Hypothalamus (tissue), 51 donors: ENCODE measurements around the gene ZSCAN22.
"Not testable (repeated sequence)": the region's sequence is repeated elsewhere in the genome, so short reads cannot be mapped to it uniquely, and the experiment has no call there.

Source experiments
- DNase-seq, 51 donors: peaks; one replicate each; lab custom pipeline; 2025; lab: John Stamatoyannopoulos, UW

The ZSCAN22 gene

DNA sequence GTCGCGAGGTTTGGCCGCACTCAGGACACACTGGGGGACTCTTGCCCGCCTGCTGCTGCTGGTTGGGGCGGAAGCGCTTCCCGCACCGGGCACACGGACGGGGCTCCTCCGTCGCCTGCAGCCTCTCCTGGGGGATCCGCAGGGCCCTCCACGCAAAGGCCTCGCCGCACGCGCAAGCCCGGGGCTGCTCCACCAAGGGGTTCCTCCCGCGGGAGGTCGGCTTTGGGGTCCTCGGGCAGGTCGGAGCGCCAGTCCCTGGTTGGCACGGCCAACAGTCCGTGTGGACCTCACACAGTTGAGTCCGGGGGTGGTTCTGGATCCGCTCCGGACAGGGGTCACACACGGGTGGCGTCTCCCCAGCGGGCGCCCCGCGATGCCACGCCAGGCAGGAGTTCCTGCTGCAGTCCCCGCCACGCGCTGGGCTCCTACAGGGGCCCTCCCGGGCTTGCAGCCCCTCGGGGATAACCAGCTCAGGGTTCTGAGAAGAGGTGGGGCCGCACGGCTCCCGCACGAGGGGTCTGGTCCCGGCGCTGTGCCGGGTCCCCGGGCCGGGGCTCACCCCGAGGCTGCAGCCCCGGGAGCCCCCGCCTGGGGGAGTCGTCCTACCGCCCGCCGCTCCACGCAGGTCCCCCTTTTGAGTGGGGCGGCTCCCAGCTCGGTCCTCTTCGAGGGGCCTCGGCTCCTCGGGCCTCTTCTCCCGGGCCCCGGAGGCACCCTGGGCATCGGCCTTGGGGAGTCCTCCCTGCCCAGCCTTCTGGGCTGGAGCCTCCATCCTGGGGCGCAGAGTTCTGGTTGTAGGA is 42.0 kb downstream of the ZSCAN22 start:
- no peak for DNase-seq

DNA sequence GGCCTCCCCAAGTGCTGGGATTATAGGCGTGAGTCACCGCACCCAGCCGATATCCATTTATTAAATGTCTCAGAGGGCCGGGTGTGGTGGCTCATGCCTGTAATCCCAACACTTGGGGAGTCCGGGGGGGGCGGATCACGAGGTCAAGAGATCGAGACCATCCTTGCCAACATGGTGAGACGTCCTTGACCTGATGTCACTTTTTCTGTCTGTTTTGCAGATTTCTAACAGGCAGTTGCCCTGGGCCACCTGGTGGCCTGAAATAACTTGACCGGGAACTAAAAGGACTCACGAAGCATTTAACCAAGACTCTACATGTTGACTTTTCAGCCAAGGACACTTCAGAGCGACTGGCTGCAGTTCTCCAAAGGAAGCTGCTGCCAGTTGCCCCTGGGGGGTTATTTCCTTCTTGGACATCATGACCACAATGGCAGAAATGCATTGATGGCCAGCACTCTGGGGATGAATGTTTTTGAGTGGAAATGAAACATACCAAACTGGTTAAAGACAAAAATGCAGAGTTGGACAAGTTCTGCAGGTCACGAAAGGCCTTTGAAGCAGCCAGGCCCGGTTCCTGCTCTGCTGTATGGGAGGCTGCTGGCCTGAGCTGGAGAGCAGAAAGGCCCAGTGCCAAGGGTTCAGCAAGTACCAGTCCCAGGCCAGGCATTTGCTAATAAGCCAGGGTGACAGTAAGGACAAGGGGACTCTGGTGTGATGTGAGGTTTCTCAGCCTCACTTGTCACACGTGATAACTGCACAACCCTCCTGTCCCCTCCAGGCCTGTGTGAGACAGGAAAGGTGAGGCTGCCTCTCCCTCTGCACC is 45.7 kb downstream of the ZSCAN22 start:
- DNase-seq: peak in 5 of 51 donors; percentile 7 to 27 (median 18)

GRCh38 chr19:58374200-58374599 is 47.4 kb downstream of the ZSCAN22 start:
- no peak for DNase-seq

DNA sequence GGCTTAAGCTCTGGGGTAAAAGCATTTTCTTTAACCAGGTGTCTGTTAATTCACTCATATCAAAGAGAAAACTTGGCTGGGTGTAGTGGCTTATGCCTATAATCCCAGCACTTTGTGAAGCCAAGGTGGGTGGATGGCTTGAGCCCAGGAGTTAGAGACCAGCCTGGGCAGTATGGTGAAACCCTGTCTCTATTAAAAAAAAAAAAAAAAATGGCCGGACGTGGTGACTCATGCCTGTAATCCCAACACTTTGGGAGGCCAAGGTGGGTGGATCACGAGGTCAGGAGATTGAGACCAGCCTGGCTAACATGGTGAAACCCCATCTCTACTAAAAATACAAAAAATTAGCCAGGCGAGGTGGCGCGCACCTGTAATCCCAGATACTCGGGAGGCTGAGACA is 49.9 kb downstream of the ZSCAN22 start:
- DNase-seq: not testable (repeated sequence)

- DNase-seq: no peak
These were observed 52.5 kb downstream of the ZSCAN22 start for GRCh38 chr19:58379246-58379645.

DNA sequence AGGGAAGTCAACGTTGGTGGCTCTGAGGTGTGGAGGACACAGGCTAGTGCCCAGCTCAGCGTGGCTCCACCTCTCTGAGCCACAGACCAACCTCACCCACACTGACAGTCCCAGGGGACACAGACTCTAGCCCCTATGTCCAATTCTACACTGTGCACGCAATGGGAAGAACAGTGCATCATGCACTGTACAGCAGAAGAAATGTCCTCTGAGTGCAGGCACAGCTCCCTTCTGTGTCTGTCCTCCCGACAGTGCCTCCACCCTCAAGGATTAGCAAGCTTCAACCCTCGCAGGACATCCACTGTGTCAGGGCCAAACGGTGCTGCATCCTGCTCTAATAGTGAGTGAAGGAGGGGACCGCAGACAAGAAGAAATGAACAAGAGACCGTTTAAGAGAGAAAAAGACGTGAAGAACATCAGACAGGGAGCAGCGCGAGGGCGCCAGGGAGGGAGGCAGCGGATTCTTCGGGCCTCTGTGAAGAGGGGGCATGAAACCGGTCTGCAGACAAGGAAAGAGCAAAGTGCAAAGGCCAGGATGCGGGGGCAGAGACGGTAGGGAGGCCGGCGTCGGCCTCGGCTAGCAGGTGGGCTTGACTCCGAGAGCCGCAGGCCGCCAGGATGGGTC is 53.4 kb downstream of the ZSCAN22 start:
- peak in 2 of 51 donors; percentile 42 to 44 for DNase-seq

DNA sequence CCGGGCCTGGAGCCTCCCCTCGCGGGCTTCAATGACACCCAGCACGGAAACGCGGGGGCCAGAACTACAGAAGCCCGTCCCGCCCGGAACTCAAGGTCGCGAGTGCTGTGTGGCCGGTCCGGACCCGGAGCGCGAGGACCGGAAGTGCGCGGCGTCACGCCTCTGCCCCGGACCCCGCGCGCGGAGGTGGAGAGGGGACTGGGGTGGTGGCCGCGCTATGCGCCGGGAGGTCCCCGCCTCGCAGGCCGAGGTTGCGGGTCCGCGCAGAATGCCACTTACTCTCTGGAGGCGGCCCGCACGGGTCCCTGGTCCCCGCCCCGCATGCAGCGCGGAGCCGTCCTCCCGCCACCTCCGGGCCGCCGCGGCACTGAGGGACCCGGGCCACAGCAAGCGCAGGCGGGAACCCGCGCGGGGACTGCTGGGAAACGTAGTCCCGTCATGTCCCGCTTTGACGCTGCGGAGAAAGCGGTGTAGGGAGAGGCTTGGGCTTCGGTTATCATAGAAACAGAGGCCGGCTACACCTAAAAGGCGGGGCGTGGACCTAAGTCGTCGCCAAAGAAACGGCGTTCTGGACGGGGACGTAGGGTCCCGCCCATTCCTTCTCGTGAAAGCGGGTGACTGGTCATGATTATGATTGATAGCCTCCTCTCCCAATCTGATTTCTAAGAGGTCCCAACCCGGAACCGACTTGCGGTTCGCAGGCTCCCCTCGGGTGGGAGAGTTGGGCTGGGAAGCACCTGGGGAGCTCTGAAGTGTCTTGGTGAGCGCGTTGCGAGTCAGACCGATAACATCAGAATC is 54.1 kb downstream of the ZSCAN22 start, which contains the start of gene ZNF837:
Gene ZNF837, minus strand, starts transcription at position 369 of the 798 bp plus-strand sequence. CDS start 11,698 bp downstream, outside the sequence.
- DNase-seq: peak; percentile 80 to 99 (median 97)

- no peak for DNase-seq
These were observed 54.8 kb downstream of the ZSCAN22 start for GRCh38 chr19:58381460-58382212.

- DNase-seq: no peak
These were observed 56.3 kb downstream of the ZSCAN22 start for GRCh38 chr19:58382997-58383603.

DNA sequence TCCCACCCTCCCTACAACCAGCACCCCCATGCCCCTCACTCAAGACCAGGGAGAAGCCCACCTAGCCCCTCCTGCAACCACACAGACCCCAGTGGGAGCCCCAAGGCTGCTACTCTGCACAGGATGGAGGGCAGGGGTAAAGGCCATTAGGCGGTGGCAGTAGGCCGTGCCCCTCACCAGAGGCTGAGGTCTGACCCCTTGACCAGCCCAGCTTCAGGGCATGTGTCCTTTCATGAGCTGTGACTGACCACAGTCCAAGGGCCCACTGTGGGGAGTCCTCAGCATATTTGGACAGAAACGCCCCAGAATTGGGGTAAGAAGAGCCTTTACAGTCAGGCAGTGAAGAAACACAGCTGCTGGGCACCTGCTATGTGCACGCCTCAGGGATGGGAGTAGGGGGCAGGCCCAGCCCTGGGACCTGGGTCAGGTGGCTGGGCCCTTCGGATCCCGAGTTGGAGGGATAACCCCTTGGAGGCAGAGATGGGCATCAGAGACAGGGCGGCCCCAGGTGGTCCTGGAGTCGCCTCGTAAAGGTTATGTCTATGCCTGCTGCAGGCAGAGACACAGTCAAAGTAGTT is 58.6 kb downstream of the ZSCAN22 start:
- DNase-seq: no peak

- DNase-seq: peak in 2 of 51 donors; percentile 29 to 36
These were observed 59.2 kb downstream of the ZSCAN22 start for GRCh38 chr19:58385891-58386575.

- DNase-seq: peak; percentile 67 to 98 (median 93)
These were observed 60.0 kb downstream of the ZSCAN22 start, which contains the start of gene RPS5 for GRCh38 chr19:58386576-58387337. Gene RPS5 (plus strand): TSS chr19:58387269. CDS start chr19:58388138, 869 bp downstream.

GRCh38 chr19:58387338-58388174 is 60.8 kb downstream of the ZSCAN22 start:
- no peak for DNase-seq

DNA sequence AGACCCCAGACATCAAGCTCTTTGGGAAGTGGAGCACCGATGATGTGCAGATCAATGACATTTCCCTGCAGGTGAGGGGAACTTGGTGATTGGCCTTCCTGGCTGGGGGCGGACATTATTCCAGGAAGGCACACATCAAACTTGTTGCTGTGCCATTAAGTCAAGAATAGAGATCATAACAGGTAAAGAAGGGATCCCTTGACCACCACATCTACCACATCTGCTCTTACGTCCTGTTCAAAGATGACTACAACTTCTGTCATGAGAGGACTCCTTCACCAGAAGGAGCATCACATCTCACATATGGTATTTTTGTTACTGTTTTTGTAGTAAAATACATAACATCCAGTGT is 61.4 kb downstream of the ZSCAN22 start:
- DNase-seq: no peak
